ENCODE data around the gene KIF16B. TPM values are rescaled to one million over a fixed set of nuclear protein-coding genes. Genes with fewer than 3 reads are reported as not detected.

KIF16B gene
- total and polyA plus RNA-seq, 4 donors = 5.9 to 20.3 (median 9.6) TPM

DNA sequence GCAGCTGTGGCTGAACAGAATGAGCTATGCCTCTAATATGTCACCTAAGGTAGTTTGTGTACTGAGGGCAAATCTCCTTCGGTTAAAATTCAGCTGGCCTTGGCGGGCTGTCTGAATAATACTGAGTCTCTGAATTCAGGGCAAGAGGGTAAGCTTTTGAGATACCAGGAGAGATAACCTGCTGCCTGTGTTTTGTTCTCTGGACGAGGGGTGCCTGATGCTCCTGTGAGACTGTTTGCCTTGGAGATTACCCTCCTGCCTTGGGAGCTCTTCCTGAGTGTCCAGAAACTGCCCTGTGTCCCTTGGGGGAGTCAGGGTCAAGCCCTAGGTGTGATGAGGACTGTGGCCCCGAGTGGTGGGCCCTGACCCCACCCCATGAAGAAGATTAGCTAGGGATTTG, 282.9 kb downstream of the KIF16B start:
- H3K36me3 ChIP-seq (ENCODE audit: control insufficient read depth in 4 of 4, insufficient read depth in 4 of 4, low read length in 4 of 4) = no peaks in the 10 kb centered on the region
- H3K4me3 ChIP-seq = no peak overlapping the region
- WGBS, 2 donors = 78 to 89% methylated on average over 4 of the region's 4 CpGs
- no peaks in the 10 kb centered on the region for H3K27me3 ChIP-seq (ENCODE audit: control insufficient read depth in 3 of 3, insufficient read depth in 3 of 3, low read length in 2 of 3)
- TF ChIP-seq, protein P1, sequence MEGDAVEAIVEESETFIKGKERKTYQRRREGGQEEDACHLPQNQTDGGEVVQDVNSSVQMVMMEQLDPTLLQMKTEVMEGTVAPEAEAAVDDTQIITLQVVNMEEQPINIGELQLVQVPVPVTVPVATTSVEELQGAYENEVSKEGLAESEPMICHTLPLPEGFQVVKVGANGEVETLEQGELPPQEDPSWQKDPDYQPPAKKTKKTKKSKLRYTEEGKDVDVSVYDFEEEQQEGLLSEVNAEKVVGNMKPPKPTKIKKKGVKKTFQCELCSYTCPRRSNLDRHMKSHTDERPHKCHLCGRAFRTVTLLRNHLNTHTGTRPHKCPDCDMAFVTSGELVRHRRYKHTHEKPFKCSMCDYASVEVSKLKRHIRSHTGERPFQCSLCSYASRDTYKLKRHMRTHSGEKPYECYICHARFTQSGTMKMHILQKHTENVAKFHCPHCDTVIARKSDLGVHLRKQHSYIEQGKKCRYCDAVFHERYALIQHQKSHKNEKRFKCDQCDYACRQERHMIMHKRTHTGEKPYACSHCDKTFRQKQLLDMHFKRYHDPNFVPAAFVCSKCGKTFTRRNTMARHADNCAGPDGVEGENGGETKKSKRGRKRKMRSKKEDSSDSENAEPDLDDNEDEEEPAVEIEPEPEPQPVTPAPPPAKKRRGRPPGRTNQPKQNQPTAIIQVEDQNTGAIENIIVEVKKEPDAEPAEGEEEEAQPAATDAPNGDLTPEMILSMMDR (IDR thresholded peaks at IDR 0.05; ENCODE audit: control extremely low read depth, extremely low read depth) = no peak
- H3K9me3 ChIP-seq (ENCODE audit: control insufficient read depth in 4 of 4, insufficient read depth in 3 of 4, low read length in 3 of 4) = no peaks in the 10 kb centered on the region
- ATAC-seq (ENCODE audit: insufficient read depth, low FRiP score) = no peak
- no peak overlapping the region for H3K9ac ChIP-seq (ENCODE audit: insufficient read depth in 1 of 2, low read length in 2 of 2)
- H3K27ac ChIP-seq (ENCODE audit: low read depth in 1 of 2, low read length in 1 of 2) = no peak overlapping the region
- H3K4me1 ChIP-seq (ENCODE audit: control insufficient read depth in 5 of 5, insufficient read depth in 5 of 5, low read length in 5 of 5) = no peaks in the 10 kb centered on the region
- DNase-seq = no peak

DNA sequence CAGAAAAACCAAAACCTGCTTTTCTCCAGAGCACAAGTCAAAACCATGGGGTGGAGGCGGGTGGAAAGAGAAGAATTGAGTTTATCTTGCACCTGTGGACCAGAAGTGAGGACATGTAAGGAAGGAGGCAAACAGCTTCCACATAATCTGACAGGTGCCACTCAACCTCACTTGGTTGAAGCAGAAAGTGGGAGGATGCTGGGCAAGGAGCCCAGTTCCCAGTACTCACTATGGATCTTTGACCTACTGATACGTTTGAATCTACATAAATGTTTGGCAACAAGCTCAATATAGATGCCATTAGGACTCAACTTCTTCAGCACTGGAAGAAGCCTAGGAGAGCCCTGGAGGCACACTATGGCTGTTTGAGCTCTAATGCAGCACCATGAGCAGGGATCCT, 285.5 kb downstream of the KIF16B start:
- H3K9me3 ChIP-seq (ENCODE audit: control insufficient read depth in 4 of 4, insufficient read depth in 3 of 4, low read length in 3 of 4) = no peaks in the 10 kb centered on the region
- TF ChIP-seq, protein P1 (IDR thresholded peaks at IDR 0.05; ENCODE audit: control extremely low read depth, extremely low read depth) = no peak
- no peak overlapping the region for H3K4me3 ChIP-seq
- DNase-seq = no peak
- H3K4me1 ChIP-seq (ENCODE audit: control insufficient read depth in 5 of 5, insufficient read depth in 5 of 5, low read length in 5 of 5) = no peaks in the 10 kb centered on the region
- no peak overlapping the region for H3K27ac ChIP-seq (ENCODE audit: low read depth in 1 of 2, low read length in 1 of 2)
- no peak for ATAC-seq (ENCODE audit: insufficient read depth, low FRiP score)
- H3K9ac ChIP-seq (ENCODE audit: insufficient read depth in 1 of 2, low read length in 2 of 2) = no peak overlapping the region
- 90% methylated on average over 2 of the region's 2 CpGs for WGBS, 2 donors
- H3K36me3 ChIP-seq (ENCODE audit: control insufficient read depth in 4 of 4, insufficient read depth in 4 of 4, low read length in 4 of 4) = no peaks in the 10 kb centered on the region
- H3K27me3 ChIP-seq (ENCODE audit: control insufficient read depth in 3 of 3, insufficient read depth in 3 of 3, low read length in 2 of 3) = no peaks in the 10 kb centered on the region

DNA sequence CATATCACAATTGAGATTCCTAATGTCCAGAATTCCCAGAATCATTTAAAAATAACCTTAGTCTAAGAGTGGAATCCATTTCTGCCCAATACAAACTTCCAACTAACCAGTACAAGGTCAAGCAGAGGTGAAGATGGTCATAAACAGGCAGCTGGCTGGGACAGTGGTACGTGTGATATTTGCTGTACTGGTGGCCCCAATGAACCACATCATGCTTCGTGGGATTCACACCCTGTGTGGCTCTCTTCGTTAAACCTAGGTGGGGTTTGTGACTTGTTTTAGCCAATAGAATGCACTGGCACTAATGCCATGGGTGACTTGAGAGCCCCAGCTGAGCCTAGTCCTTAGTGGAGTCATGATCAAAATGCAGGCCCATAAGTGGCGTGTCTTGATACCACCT, 286.6 kb downstream of the KIF16B start:
- DNase-seq (no peak), ATAC-seq (ENCODE audit: insufficient read depth, low FRiP score) (no peak)
- Histone ChIP-seq H3K9me3 (ENCODE audit: control insufficient read depth in 4 of 4, insufficient read depth in 3 of 4, low read length in 3 of 4) (peaks cover 0 to 1% (median 0%) of the 10 kb centered on the region in 4 donors), H3K27me3 (ENCODE audit: control insufficient read depth in 3 of 3, insufficient read depth in 3 of 3, low read length in 2 of 3) (no peaks in the 10 kb centered on the region), H3K4me1 (ENCODE audit: control insufficient read depth in 5 of 5, insufficient read depth in 5 of 5, low read length in 5 of 5) (no peaks in the 10 kb centered on the region), H3K27ac (ENCODE audit: low read depth in 1 of 2, low read length in 1 of 2) (no peak overlapping the region), H3K9ac (ENCODE audit: insufficient read depth in 1 of 2, low read length in 2 of 2) (no peak overlapping the region), H3K36me3 (ENCODE audit: control insufficient read depth in 4 of 4, insufficient read depth in 4 of 4, low read length in 4 of 4) (no peaks in the 10 kb centered on the region), H3K4me3 (no peak overlapping the region)
- WGBS, 2 donors = 89 to 92% methylated on average over 4 of the region's 4 CpGs
- TF ChIP-seq, protein P1 (IDR thresholded peaks at IDR 0.05; ENCODE audit: control extremely low read depth, extremely low read depth) = no peak
